ENCODE data around the gene PUDP.
"Not testable (repeated sequence)": the region's sequence is repeated elsewhere in the genome, so short reads cannot be mapped to it uniquely, and the experiment has no call there.

PUDP gene

DNA sequence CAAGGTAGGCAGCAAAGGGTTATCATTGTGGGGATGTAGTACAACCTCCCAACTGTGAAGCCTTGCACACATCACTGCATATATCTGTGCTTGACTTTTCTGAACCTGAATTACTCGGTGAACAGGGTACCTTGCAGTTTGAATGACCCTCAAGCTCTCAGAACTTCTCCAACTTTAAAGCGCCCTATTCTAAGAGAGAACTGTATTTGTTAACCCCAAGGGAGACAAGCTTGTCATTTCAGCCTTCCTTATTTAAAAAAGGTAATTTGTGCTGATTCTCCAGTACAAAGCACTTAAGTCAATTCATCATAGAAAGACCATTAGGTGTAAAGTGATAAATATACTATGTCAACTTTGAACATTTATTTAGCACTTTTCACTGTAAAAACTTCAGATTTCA is 122.5 kb downstream of the PUDP start:
- H3K36me3 ChIP-seq (ENCODE audit: insufficient read depth, low read length): no peaks in the 10 kb centered on the region
- no peak overlapping the region for H3K9ac ChIP-seq (ENCODE audit: low read depth, low read length)
- H3K27me3 ChIP-seq (ENCODE audit: insufficient read depth, low read length): no peaks in the 10 kb centered on the region
- no peak overlapping the region for H3K27ac ChIP-seq (ENCODE audit: low read depth, low read length)
- WGBS: 100% methylated on average over 1 of the region's 2 CpGs
- no peaks in the 10 kb centered on the region for H3K4me1 ChIP-seq (ENCODE audit: insufficient read depth, low read length)
- H3K9me3 ChIP-seq (ENCODE audit: insufficient read depth, low read depth, low read length): no peaks in the 10 kb centered on the region
- H3K4me3 ChIP-seq (ENCODE audit: low read length): no peak overlapping the region

DNA sequence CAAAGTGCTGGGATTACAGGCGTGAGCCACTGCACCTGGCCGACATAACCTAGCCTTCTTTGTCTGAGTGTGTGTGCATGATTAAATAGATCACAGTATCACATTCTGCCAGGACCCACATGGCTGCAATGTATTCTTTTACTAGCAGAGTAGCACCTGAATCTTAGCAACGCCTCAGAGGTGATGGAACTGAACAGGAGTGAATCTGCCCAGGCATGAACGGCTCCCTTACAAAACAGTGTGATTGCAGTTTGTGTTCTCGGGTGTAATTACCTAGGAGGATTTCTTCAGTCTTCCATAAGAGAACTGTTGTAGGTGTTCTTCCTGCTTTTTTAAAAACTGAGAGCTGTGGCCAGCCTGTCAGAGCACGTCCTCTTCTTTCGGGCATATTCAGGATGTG is 123.1 kb downstream of the PUDP start:
- Histone ChIP-seq H3K4me1 (ENCODE audit: insufficient read depth, low read length) (no peaks in the 10 kb centered on the region), H3K27ac (ENCODE audit: low read depth, low read length) (no peak overlapping the region), H3K9ac (ENCODE audit: low read depth, low read length) (no peak overlapping the region), H3K27me3 (ENCODE audit: insufficient read depth, low read length) (no peaks in the 10 kb centered on the region), H3K4me3 (ENCODE audit: low read length) (no peak overlapping the region), H3K9me3 (ENCODE audit: insufficient read depth, low read depth, low read length) (no peaks in the 10 kb centered on the region), H3K36me3 (ENCODE audit: insufficient read depth, low read length) (no peaks in the 10 kb centered on the region)
- 89% methylated on average over 5 of the region's 7 CpGs for WGBS

DNA sequence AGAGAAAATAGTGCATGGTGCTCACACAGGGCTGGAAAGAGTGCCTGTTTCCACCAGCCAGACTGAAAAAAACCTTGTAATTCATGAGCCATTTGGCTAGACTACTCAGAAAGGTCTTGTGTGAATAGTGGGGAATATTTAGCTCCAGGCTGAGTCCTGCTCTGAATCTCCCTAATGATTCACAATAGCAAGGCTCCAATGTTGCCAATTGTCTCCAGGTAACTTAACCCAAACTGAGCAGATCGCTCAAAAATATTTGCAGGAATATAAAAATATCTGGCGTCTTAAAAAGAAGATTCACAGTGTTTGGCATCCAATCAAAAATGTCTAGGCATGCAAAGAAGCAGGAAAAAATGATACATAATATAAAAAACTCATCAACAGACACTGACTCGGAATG is 125.0 kb downstream of the PUDP start:
- H3K9ac ChIP-seq (ENCODE audit: low read depth, low read length); H3K27me3 ChIP-seq (ENCODE audit: insufficient read depth, low read length); H3K4me3 ChIP-seq (ENCODE audit: low read length); H3K9me3 ChIP-seq (ENCODE audit: insufficient read depth, low read depth, low read length); H3K36me3 ChIP-seq (ENCODE audit: insufficient read depth, low read length); H3K4me1 ChIP-seq (ENCODE audit: insufficient read depth, low read length); H3K27ac ChIP-seq (ENCODE audit: low read depth, low read length): not testable (repeated sequence)
- 100% methylated on average over 3 of the region's 3 CpGs for WGBS

DNA sequence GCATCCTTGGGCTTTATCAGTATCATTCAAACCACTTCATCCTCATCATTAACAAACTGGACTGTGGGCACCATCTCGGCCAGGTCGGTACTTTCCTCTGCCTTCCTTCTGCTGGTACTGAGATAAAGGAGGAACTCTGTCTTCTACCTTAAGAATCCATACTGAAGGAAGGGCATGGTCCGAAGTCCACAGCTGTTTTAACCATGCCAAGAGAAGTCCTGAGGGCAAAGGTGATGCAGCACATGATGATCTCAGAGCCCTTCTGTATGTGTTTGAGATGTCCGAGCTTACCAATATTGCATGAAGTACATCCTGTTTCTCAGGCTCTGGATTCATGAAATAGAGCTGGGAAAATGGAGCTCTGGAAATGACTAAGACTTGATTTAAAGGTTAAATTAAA is 126.0 kb downstream of the PUDP start:
- Histone ChIP-seq H3K4me3 (ENCODE audit: low read length) (no peak overlapping the region), H3K9ac (ENCODE audit: low read depth, low read length) (no peak overlapping the region), H3K9me3 (ENCODE audit: insufficient read depth, low read depth, low read length) (no peaks in the 10 kb centered on the region), H3K36me3 (ENCODE audit: insufficient read depth, low read length) (no peaks in the 10 kb centered on the region), H3K27me3 (ENCODE audit: insufficient read depth, low read length) (no peaks in the 10 kb centered on the region), H3K27ac (ENCODE audit: low read depth, low read length) (no peak overlapping the region), H3K4me1 (ENCODE audit: insufficient read depth, low read length) (no peaks in the 10 kb centered on the region)
- 96% methylated on average over 4 of the region's 4 CpGs for WGBS

DNA sequence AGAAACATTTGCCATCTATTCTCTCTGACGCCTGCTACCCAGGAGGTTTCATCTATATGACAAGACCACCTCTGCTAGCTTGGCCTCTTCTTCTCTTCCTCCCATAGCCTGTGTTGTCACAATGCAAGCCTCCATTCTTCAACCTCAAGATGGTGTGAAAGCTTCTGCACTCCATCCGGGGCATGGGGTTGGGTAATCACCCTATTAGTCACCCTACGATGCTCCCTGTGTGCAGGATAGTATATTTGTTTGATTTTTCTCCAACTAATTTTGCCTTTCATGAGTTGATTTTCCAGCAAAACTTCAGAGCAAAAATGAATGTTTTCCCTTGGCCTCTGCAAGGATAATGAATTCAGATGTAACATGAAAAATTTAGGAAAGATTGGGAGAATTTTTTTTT is 128.4 kb downstream of the PUDP start:
- no peaks in the 10 kb centered on the region for H3K4me1 ChIP-seq (ENCODE audit: insufficient read depth, low read length)
- H3K27me3 ChIP-seq (ENCODE audit: insufficient read depth, low read length): no peaks in the 10 kb centered on the region
- no peak overlapping the region for H3K9ac ChIP-seq (ENCODE audit: low read depth, low read length)
- no peak overlapping the region for H3K4me3 ChIP-seq (ENCODE audit: low read length)
- no peaks in the 10 kb centered on the region for H3K9me3 ChIP-seq (ENCODE audit: insufficient read depth, low read depth, low read length)
- no peak overlapping the region for H3K27ac ChIP-seq (ENCODE audit: low read depth, low read length)
- H3K36me3 ChIP-seq (ENCODE audit: insufficient read depth, low read length): no peaks in the 10 kb centered on the region
- WGBS: 93% methylated on average over 1 of the region's 3 CpGs

DNA sequence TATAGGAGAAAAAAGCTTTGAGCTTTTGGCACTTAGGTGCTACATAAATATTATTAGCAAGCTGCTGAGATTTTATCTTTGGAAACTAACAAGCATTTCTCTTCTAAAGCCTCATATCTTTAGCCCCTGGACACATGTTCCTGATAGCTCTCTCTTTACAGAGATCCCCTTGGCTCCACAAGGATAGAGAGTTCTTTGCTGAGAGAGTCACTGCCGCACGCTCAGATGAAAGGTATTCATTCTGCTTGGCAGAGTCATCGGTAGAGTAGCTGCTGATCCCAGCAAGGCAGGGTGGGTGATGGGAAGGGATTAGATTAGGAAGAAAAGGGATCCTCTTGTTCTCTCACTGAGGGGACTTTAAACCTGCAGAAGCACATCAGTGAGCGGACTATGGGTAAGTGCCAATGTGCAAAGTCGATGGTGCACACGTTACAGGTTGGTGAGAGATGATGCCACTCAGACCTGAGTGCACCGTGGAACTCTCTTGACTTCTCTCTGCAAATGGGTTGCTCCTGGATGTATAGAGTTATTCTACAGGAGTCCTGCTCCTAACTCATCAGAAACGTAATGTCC is 135.6 kb downstream of the PUDP start:
- not testable (repeated sequence) for H3K4me3 ChIP-seq (ENCODE audit: low read length); H3K36me3 ChIP-seq (ENCODE audit: insufficient read depth, low read length); H3K9me3 ChIP-seq (ENCODE audit: insufficient read depth, low read depth, low read length); H3K27me3 ChIP-seq (ENCODE audit: insufficient read depth, low read length); H3K9ac ChIP-seq (ENCODE audit: low read depth, low read length); H3K4me1 ChIP-seq (ENCODE audit: insufficient read depth, low read length); H3K27ac ChIP-seq (ENCODE audit: low read depth, low read length)
- 79% methylated on average over 7 of the region's 8 CpGs for WGBS

DNA sequence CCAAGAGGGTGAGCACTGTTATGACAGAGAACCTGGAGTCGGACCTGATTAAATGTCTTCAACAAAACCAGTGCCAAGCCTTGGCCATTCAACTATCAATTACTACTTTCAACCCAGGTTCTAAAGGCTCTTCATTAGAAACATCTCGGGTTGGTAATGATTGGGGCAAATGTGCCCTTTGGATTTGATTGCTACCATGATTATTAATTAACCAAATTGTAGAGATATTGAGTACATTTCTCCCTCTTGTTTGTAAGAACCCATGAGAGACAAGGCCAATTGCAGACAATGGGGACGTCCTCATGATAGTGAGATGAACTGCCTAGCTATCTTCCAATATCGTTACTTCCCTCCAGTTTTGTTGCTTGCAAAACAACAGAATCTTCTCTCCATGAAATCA is 137.1 kb downstream of the PUDP start:
- H3K27me3 ChIP-seq (ENCODE audit: insufficient read depth, low read length); H3K4me1 ChIP-seq (ENCODE audit: insufficient read depth, low read length); H3K9me3 ChIP-seq (ENCODE audit: insufficient read depth, low read depth, low read length); H3K27ac ChIP-seq (ENCODE audit: low read depth, low read length); H3K9ac ChIP-seq (ENCODE audit: low read depth, low read length); H3K36me3 ChIP-seq (ENCODE audit: insufficient read depth, low read length); H3K4me3 ChIP-seq (ENCODE audit: low read length): not testable (repeated sequence)
- WGBS: 95% methylated on average over 3 of the region's 4 CpGs

DNA sequence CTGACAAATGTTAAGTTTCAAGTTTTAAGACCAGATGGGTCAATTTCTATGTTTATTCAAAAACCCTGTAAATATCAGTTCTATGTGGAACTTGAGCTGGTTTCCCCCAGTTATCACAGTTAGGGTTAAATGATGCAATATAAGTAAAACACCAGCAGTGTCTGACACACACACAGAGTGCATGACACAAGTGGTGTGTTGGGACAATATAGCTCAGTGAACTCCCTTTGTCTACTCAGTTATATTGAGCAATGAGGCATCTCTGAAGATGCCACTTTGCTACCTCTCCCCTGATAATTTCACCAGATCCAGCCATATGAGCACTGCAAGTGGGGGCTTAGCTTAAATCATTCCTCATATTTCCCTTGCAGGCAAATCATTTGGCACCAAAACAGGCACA is 140.6 kb downstream of the PUDP start:
- not testable (repeated sequence) for H3K9ac ChIP-seq (ENCODE audit: low read depth, low read length); H3K4me3 ChIP-seq (ENCODE audit: low read length); H3K27me3 ChIP-seq (ENCODE audit: insufficient read depth, low read length); H3K4me1 ChIP-seq (ENCODE audit: insufficient read depth, low read length); H3K9me3 ChIP-seq (ENCODE audit: insufficient read depth, low read depth, low read length); H3K36me3 ChIP-seq (ENCODE audit: insufficient read depth, low read length); H3K27ac ChIP-seq (ENCODE audit: low read depth, low read length)

All from HUES64 (cell line).